Neural cell (in vitro differentiated cells): ENCODE results near the gene SLC17A7. TPM values are rescaled to one million over a fixed set of nuclear protein-coding genes. Genes with fewer than 3 reads are reported as not detected.

ENCODE experiments used
- H2AFZ ChIP-seq: fragments of 200-600, 300-800 bp; sonication (generic), shearing (Covaris generic); 2 replicates; pipeline ENCODE4 v1.6.0; 2014; ENCODE audit warnings: low read depth, mild to moderate bottlenecking, antibody characterized with exemption, low read length, moderate library complexity
- H3F3A ChIP-seq: fragments of 200-600 bp; shearing (Covaris generic); 2 replicates; pipeline ENCODE4 v1.6.1; 2016; ENCODE audit warnings: mild to moderate bottlenecking, moderate library complexity, mixed read lengths, antibody characterized with exemption, low read length; ENCODE audit not compliant: insufficient read depth, poor library complexity, severe bottlenecking
- H3K27ac ChIP-seq: fragments of 200-600, 300-800 bp; sonication (generic), shearing (Covaris generic); 2 replicates; pipeline ENCODE4 v1.5.1; 2014; ENCODE audit warnings: mild to moderate bottlenecking, low read length, moderate library complexity
- H3K27me3 ChIP-seq: fragments of 300-800, 200-600 bp; sonication (generic), shearing (Covaris generic); 2 replicates; pipeline ENCODE4 v1.6.0; 2014; ENCODE audit warnings: mild to moderate bottlenecking, low read depth, low read length, moderate library complexity; ENCODE audit not compliant: insufficient read depth
- H3K36me3 ChIP-seq: fragments of 300-800, 200-600 bp; sonication (generic), shearing (Covaris generic); 2 replicates; pipeline ENCODE4 v1.5.1; 2014; ENCODE audit warnings: mild to moderate bottlenecking, antibody characterized with exemption, low read length, moderate library complexity; ENCODE audit not compliant: insufficient read depth
- H3K4me2 ChIP-seq: fragments of 300-800, 200-600 bp; sonication (generic), shearing (Covaris generic); 2 replicates; pipeline ENCODE4 v1.6.0; 2014; ENCODE audit warnings: mild to moderate bottlenecking, low read length
- H3K4me3 ChIP-seq: fragments of 300-800, 200-600 bp; sonication (generic), shearing (Covaris generic); 2 replicates; pipeline ENCODE4 v1.5.1; 2014; ENCODE audit warnings: mild to moderate bottlenecking, low read length, moderate library complexity
- H3K79me2 ChIP-seq: fragments of 200-600 bp; shearing (Covaris generic); replicated peaks from 2 replicates; pipeline ENCODE4 v1.6.0; 2014; ENCODE audit warnings: mild to moderate bottlenecking, low read length, moderate library complexity; ENCODE audit not compliant: insufficient read depth
- H3K9ac ChIP-seq: fragments of 300-800, 200-600 bp; sonication (generic), shearing (Covaris generic); 2 replicates; pipeline ENCODE4 v1.6.1; 2016; ENCODE audit warnings: mild to moderate bottlenecking, low read length, mixed read lengths
- H3K9me2 ChIP-seq: fragments of 200-600 bp; shearing (Covaris generic); 2 replicates; pipeline ENCODE4 v1.6.1; 2016; ENCODE audit warnings: mild to moderate bottlenecking, low read length, mixed read lengths; ENCODE audit not compliant: insufficient read depth
- H3K9me3 ChIP-seq: fragments of 200-600, 300-800 bp; sonication (generic), shearing (Covaris generic); 2 replicates; pipeline ENCODE4 v1.6.1; 2016; ENCODE audit warnings: mild to moderate bottlenecking, mixed run types, low read length, moderate library complexity, mixed read lengths
- H4K20me1 ChIP-seq: fragments of 200-600 bp; shearing (Covaris generic); 2 replicates; pipeline ENCODE4 v1.6.1; 2016; ENCODE audit warnings: mild to moderate bottlenecking, mixed run types; ENCODE audit not compliant: insufficient read depth
- EP300 ChIP-seq: fragments of 450-650 bp; conservative IDR thresholded peaks from 2 replicates; pipeline ENCODE4 v1.6.1; 2014; ENCODE audit warnings: antibody characterized with exemption, mild to moderate bottlenecking, moderate library complexity; ENCODE audit not compliant: poor library complexity, severe bottlenecking
- EZH2 ChIP-seq: fragments of 200-600, 300-800 bp; shearing (Covaris generic), sonication (generic); IDR thresholded peaks from 2 replicates; pipeline ENCODE4 v1.6.1; 2014; ENCODE audit warnings: antibody characterized with exemption, low read length, borderline replicate concordance, mild to moderate bottlenecking; ENCODE audit not compliant: insufficient read depth, poor library complexity, severe bottlenecking
- MXI1 ChIP-seq: fragments of 450-650 bp; conservative IDR thresholded peaks from 2 replicates; pipeline ENCODE4 v1.6.1; 2014; ENCODE audit warnings: antibody characterized with exemption, mild to moderate bottlenecking; ENCODE audit not compliant: poor library complexity, severe bottlenecking
- POLR2AphosphoS5 ChIP-seq: IDR thresholded peaks from 2 replicates; pipeline ENCODE4 v1.6.1; 2012
- RAD21 ChIP-seq: fragments of 450-650 bp; conservative IDR thresholded peaks from 2 replicates; pipeline ENCODE4 v1.6.1; 2014; ENCODE audit warnings: antibody characterized with exemption, mild to moderate bottlenecking, moderate library complexity
- REST ChIP-seq: IDR thresholded peaks from 2 replicates; pipeline ENCODE4 v1.6.1; 2012; ENCODE audit warnings: borderline replicate concordance
- SMC3 ChIP-seq: fragments of 450-650 bp; conservative IDR thresholded peaks from 2 replicates; pipeline ENCODE4 v1.6.1; 2014; ENCODE audit warnings: antibody characterized with exemption, mild to moderate bottlenecking, moderate library complexity; ENCODE audit not compliant: poor library complexity
- TAF1 ChIP-seq: IDR thresholded peaks from 2 replicates; pipeline ENCODE4 v1.6.1; 2012; ENCODE audit warnings: low read depth
- polyA plus RNA-seq: library from polyadenylated mRNA; depleted of rRNA; stranded (reverse); fragments of >200 nt; gene quantifications from 2 replicates; pipeline ENCODE4 v1.2.3, GENCODE V29; 2014
- TF ChIP-seq, protein P1 (sequence below): fragments of 450-650 bp; IDR thresholded peaks from 2 replicates; pipeline ENCODE4 v1.5.1; 2014; ENCODE audit warnings: antibody characterized with exemption, mild to moderate bottlenecking, moderate library complexity; ENCODE audit not compliant: poor library complexity, severe bottlenecking

The SLC17A7 gene
- polyA plus RNA-seq, 1 donor from 2014 or later: 0.07 TPM

DNA sequence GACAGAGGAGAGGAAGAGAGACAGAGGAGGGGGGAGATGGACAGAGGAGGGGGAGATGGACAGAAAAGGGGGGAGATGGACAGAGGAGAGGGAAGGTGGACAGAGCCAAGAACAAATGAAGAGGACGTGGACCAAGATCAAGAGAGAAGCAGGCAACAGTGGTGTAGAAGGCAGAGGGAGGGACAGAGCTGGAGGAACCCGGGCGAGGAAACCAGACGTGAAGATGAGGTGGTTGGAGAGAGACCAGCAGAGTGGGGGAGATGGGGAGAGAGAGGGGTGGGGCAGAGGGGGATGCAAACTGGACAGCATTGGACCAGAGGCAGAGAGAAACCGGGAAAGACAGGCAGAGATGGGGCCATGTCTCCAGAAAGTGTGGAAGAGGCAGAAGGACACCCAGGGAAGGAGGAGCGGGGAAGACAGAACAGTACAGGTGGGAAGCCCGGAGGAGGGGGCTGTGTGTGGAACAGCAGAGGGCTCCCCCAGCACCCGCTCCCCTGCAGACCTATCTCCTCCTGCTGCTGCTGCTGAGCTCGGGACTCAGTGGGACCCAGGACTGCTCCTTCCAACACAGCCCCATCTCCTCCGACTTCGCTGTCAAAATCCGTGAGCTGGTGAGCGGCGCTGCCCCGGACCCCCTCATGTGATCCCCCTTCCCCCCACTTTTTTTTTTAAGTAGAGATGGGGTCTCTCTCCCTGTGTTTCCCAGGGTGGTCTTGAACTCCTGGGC, 34.0 kb upstream of the SLC17A7 start:
- Histone ChIP-seq H3K4me2 (no peak overlapping the region), H3K9me2 (no peaks in the 10 kb centered on the region), H3K79me2 (no peaks in the 10 kb centered on the region), H3K27me3 (peaks cover 4% of the 10 kb centered on the region), H4K20me1 (no peaks in the 10 kb centered on the region), H3K9ac (no peak overlapping the region), H3K36me3 (no peaks in the 10 kb centered on the region), H2AFZ (no peak overlapping the region), H3K9me3 (no peaks in the 10 kb centered on the region), H3K4me3 (no peak overlapping the region), H3F3A (no peaks in the 10 kb centered on the region), H3K27ac (no peak overlapping the region)
- no peak for TF ChIP-seq EP300
- no peak for TF ChIP-seq RAD21
- no peak for TF ChIP-seq MXI1
- no peak for TF ChIP-seq SMC3
- TF ChIP-seq TAF1: no peak
- TF ChIP-seq, protein P1, sequence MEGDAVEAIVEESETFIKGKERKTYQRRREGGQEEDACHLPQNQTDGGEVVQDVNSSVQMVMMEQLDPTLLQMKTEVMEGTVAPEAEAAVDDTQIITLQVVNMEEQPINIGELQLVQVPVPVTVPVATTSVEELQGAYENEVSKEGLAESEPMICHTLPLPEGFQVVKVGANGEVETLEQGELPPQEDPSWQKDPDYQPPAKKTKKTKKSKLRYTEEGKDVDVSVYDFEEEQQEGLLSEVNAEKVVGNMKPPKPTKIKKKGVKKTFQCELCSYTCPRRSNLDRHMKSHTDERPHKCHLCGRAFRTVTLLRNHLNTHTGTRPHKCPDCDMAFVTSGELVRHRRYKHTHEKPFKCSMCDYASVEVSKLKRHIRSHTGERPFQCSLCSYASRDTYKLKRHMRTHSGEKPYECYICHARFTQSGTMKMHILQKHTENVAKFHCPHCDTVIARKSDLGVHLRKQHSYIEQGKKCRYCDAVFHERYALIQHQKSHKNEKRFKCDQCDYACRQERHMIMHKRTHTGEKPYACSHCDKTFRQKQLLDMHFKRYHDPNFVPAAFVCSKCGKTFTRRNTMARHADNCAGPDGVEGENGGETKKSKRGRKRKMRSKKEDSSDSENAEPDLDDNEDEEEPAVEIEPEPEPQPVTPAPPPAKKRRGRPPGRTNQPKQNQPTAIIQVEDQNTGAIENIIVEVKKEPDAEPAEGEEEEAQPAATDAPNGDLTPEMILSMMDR: no peak
- TF ChIP-seq EZH2: no peak
- no peak for TF ChIP-seq REST
- TF ChIP-seq POLR2AphosphoS5: no peak

GRCh38 chr19:49474542-49474924, 33.2 kb upstream of the SLC17A7 start:
- no peak overlapping the region for H3K9ac ChIP-seq
- no peaks in the 10 kb centered on the region for H3K36me3 ChIP-seq
- no peak overlapping the region for H3K4me2 ChIP-seq
- no peaks in the 10 kb centered on the region for H3K9me2 ChIP-seq
- H2AFZ ChIP-seq: no peak overlapping the region
- H3K4me3 ChIP-seq: no peak overlapping the region
- TF ChIP-seq RAD21 (no peak), EZH2 (no peak), MXI1 (no peak), SMC3 (no peak), POLR2AphosphoS5 (no peak), REST (no peak), EP300 (no peak), TAF1 (no peak)
- TF ChIP-seq, protein P1: no peak
- no peaks in the 10 kb centered on the region for H3K79me2 ChIP-seq
- no peaks in the 10 kb centered on the region for H3F3A ChIP-seq
- no peak overlapping the region for H3K27ac ChIP-seq
- no peaks in the 10 kb centered on the region for H3K9me3 ChIP-seq
- no peaks in the 10 kb centered on the region for H4K20me1 ChIP-seq
- peaks cover 4% of the 10 kb centered on the region for H3K27me3 ChIP-seq
